Measurements from ENCODE around the gene PRAMEF15.
"Not testable (repeated sequence)": the region's sequence is repeated elsewhere in the genome, so short reads cannot be mapped to it uniquely, and the experiment has no call there.

DNA sequence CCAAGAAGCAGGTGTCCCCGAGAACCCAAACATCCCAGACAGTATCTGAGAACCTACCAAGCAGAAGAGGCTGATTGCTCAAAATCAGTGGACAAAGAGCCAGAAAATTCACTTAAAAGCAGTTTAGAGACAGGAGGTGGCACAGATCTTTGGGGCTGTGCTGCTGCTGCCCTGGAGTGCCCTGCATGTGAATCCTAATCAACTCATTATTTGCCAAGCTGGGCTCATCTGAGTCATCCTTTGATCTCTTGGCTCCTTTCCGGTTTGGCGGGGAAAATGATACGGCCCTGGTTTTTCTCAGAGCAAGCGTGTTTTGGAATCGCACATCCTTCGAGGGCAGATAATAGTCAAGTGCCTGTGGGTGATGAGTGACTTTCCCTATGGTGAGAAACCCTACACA, 47.0 kb downstream of the PRAMEF15 start:
- not testable (repeated sequence) for TF ChIP-seq EZH2phosphoT487 (IDR thresholded peaks at IDR 0.05; ENCODE audit: low read depth, severe bottlenecking, unreplicated experiment)
- TF ChIP-seq, protein P1, sequence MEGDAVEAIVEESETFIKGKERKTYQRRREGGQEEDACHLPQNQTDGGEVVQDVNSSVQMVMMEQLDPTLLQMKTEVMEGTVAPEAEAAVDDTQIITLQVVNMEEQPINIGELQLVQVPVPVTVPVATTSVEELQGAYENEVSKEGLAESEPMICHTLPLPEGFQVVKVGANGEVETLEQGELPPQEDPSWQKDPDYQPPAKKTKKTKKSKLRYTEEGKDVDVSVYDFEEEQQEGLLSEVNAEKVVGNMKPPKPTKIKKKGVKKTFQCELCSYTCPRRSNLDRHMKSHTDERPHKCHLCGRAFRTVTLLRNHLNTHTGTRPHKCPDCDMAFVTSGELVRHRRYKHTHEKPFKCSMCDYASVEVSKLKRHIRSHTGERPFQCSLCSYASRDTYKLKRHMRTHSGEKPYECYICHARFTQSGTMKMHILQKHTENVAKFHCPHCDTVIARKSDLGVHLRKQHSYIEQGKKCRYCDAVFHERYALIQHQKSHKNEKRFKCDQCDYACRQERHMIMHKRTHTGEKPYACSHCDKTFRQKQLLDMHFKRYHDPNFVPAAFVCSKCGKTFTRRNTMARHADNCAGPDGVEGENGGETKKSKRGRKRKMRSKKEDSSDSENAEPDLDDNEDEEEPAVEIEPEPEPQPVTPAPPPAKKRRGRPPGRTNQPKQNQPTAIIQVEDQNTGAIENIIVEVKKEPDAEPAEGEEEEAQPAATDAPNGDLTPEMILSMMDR (IDR thresholded peaks at IDR 0.05; ENCODE audit: poor library complexity), result not testable (repeated sequence)
